HG02852 (cell line): ENCODE measurements around the gene CEMP1.
"Not testable (repeated sequence)": the region's sequence is repeated elsewhere in the genome, so short reads cannot be mapped to it uniquely, and the experiment has no call there.

Experiments used
- ATAC-seq: cut with Tn5 transposase; IDR thresholded peaks from one replicate; pipeline ENCODE4 v1.9.1; 2021; ENCODE audit warnings: mild to moderate bottlenecking, moderate library complexity; ENCODE audit not compliant: unreplicated experiment

Gene CEMP1

GRCh38 chr16:2531371-2531695 is at the start of gene CEMP1:
TSS of gene CEMP1 (minus strand) at chr16:2531408. CDS start at chr16:2531073, 335 bp downstream.
- ATAC-seq: no peak

GRCh38 chr16:2580818-2581217 is 49.6 kb upstream of the CEMP1 start:
- ATAC-seq: not testable (repeated sequence)

GRCh38 chr16:2580143-2580542 is 48.9 kb upstream of the CEMP1 start:
- not testable (repeated sequence) for ATAC-seq

GRCh38 chr16:2578905-2579304 is 47.7 kb upstream of the CEMP1 start:
- ATAC-seq: not testable (repeated sequence)

- not testable (repeated sequence) for ATAC-seq
These were observed 45.8 kb upstream of the CEMP1 start for GRCh38 chr16:2577044-2577443.

- not testable (repeated sequence) for ATAC-seq
These were observed 44.6 kb upstream of the CEMP1 start for GRCh38 chr16:2575839-2576238.

- ATAC-seq: not testable (repeated sequence)
These were observed 41.5 kb upstream of the CEMP1 start for GRCh38 chr16:2572704-2573103.

- ATAC-seq: not testable (repeated sequence)
These were observed 37.4 kb upstream of the CEMP1 start for GRCh38 chr16:2568573-2568972.

- ATAC-seq: not testable (repeated sequence)
These were observed 36.3 kb upstream of the CEMP1 start for GRCh38 chr16:2567506-2567905.

- ATAC-seq: not testable (repeated sequence)
These were observed 29.6 kb upstream of the CEMP1 start for GRCh38 chr16:2560798-2561133.

- ATAC-seq: not testable (repeated sequence)
These were observed 29.1 kb upstream of the CEMP1 start for GRCh38 chr16:2560131-2560797.

- not testable (repeated sequence) for ATAC-seq
These were observed 25.9 kb upstream of the CEMP1 start for GRCh38 chr16:2557150-2557549.

GRCh38 chr16:2554709-2555425 is 23.7 kb upstream of the CEMP1 start:
- not testable (repeated sequence) for ATAC-seq

- not testable (repeated sequence) for ATAC-seq
These were observed 20.2 kb upstream of the CEMP1 start for GRCh38 chr16:2551420-2551889.

- ATAC-seq: not testable (repeated sequence)
These were observed 19.2 kb upstream of the CEMP1 start for GRCh38 chr16:2550283-2550878.

GRCh38 chr16:2543771-2544170 is 12.6 kb upstream of the CEMP1 start:
- not testable (repeated sequence) for ATAC-seq

- ATAC-seq: not testable (repeated sequence)
These were observed 10.2 kb upstream of the CEMP1 start for GRCh38 chr16:2541409-2541808.

- not testable (repeated sequence) for ATAC-seq
These were observed 9.7 kb upstream of the CEMP1 start for GRCh38 chr16:2540912-2541311.

- ATAC-seq: not testable (repeated sequence)
These were observed 8.7 kb upstream of the CEMP1 start for GRCh38 chr16:2539845-2540458.

GRCh38 chr16:2539192-2539844 is 8.1 kb upstream of the CEMP1 start:
- ATAC-seq: not testable (repeated sequence)
